ENCODE measurements around the gene ADD3.
"Not testable (repeated sequence)": the region's sequence is repeated elsewhere in the genome, so short reads cannot be mapped to it uniquely, and the experiment has no call there.

ADD3 gene

DNA sequence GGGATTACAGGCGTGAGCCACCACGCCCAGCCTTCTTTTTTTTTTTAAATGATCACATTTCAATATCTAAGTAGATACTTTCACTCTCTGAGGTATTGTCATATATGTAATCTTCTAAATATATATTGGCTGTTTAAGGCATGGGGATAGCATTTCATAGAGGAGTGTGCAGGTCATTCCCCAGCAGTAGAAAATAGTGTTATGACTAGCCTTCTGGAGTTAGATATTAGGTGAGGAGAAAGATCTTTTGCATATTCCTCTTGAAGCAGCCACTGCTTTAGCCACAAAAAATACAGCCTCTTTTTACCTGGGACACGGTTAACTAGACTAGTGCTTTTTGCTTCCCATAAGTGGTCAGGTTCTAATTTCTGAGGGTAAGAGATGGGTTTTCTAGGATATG, 28.9 kb downstream of the ADD3 start:
- DNase-seq = no peak

DNA sequence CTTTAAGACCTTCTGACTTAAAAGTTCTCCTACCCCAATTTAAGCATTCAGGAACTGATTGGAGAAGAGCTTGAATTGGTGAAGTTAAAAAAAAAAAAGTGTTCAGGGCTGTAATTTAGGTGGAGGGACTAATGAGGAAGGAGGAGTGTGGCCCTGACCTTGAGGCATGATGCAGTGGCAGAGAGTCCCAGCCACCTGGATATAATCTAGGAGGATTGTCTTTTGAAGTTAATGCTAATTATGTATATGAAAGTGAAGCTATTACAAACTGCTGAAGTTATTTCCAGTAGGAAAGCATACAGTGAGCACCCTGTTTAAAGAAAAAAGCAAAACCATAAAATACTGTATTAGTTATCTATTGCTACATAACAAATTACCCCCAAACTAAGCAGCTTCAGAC, 31.5 kb downstream of the ADD3 start:
- DNase-seq = no peak

DNA sequence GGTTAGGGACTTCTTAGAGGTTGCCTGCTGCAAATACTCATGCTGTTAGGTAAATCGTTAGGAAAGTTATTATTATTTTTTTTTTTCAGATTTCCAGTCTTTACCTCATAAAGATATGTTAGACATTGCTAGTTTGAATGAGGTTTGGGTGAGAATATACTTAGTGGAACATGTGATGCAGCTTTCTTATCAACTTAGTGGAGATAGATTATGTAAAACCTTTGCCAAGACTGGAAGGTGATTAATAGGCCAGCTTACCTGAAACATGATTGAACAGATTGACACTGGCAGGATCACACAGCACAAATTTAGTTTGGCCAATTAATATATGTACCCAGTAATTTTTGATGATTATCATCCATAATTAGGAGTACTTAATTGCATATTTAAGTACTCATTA, 32.3 kb downstream of the ADD3 start:
- no peak for DNase-seq

DNA sequence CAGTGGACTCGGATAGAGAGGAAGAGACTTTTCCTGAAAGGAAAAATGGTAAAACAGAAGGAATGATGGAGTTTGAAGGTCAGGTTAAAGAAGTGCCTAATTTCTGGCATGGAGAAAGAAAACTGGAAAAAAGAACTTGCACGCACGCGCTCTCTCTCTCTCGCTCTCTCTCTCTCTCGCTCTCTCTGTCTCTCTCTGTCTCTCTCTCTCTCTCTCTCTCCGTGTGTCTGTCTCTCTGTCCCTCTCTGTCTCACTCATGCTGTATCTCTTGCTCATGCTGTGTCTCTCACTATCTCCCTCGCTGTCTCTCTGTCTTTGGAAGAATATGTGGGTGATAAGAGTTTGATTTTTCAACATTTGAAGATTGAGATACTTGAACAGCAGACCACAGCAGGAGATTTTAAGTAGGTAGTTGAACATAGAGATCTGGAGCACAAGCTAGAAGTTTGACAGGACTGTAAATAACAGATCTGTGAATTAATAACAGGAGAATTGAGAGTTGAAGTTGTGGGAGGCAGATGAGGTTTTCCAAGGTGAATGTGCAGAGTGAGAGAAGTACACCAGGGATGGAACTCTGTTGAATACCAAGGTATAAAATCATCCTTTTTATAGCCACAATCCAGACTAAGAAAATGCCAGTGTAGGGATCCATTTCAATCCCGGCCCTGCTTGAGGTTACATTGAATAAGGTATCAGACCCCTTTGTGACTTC, 33.1 kb downstream of the ADD3 start:
- DNase-seq = no peak

DNA sequence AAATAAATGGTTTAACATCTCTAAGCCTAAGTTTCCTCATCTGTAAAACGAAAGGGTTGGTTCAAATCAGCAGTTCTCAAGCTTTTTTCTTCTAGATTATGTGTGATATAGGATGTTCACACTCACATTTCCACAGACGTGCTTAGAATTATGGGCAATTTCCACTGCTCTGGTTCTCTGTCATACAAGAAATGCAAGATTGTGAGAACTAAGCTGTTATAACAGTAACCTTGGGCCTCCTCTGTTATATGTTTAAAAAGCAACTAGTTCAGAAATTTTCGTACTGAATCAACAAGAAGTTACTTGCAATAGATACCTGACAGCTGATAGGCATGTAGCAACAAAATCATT, 33.7 kb downstream of the ADD3 start:
- no peak for DNase-seq

DNA sequence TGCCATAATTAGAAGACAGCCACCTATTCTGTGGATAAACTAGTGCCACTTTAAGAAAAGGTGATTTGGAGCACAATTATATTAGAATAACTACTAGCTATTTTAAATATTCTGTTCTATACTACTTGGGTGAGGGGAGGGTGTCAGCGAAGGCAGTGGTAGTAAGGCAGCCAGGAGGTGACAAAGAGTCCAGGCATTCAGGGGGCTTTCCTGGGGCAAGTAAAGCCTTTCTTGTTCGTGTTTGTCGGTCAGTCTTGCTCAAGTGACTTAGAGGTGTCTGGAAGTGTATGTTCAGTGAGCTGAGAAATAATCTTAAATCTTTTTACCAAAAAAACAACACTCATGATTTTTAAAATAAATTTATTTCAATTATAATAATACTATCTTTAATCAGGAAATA, 34.4 kb downstream of the ADD3 start:
- no peak for DNase-seq

DNA sequence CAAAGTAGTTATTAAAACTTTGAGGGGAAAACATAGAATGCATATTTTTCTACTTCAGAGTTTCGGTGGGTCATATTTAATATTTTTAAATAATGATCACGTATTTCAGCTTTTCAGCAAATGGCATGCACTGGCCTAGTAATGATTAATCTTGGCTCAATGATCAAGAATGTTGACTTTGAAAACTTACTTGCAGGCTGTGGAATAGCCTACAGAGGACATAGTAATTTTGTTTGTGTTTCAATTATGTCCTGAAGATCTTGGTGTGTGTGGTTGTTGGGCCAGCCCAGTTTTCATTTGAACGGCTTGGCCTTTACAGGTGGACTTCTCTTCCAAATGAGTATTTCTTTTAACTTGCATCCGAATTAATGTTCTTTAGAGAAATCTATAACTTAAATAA, 35.1 kb downstream of the ADD3 start:
- DNase-seq = no peak

DNA sequence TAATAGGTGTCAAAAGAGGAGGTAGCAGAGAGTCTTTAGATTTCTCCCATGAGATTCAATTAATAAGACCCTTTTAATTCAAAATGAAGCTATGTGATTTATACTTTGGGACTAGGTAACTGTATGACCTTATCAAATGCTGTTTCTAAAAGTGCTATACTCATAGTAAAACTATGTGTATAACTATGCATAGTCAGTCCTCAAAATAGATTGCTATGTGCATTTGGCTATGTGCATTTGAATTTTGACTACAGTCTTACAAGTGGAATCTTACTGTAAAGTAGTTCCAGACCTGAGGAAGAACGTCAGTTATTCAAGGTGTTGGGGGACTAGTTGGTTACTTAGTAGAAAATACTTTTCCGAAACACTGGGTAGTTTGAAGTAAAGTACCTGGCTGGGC, 36.9 kb downstream of the ADD3 start:
- no peak for DNase-seq

DNA sequence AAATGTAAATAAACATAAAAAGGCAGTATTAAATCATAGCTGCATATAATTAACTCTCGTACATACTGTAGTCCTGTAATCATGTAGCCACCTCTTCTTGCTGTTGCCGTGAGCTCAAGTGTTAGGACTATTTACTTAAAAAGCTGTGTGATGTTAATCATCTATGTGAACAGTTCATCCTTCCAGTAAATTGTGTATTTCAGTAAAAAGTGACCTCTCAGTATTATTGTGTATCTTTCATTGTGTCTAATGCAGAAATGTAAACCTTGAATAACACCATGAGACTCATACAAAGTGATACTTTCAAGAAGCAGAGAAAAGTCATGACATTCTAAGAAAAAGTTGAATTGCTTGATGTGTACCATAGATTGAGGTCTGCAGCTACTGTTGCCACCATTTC, 38.0 kb downstream of the ADD3 start:
- DNase-seq = no peak

DNA sequence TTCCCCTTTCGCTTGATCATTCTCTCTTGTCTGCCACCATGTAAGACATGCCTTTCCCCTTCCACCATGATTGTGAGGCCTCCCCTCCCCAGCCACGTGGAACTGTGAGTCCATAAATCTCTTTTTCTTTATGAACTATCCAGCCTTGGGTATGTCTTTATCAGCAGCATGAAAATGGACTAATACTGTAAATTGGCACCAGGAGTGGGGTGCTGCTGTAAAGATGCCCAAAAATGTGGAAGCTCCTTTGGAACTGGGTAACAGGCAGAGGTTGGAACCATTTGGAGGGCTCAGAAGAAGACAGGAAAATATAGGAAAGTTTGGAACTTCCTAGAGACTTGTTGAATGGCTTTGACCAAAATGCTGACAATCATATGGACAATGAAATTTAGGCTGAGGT, 40.4 kb downstream of the ADD3 start:
- DNase-seq = not testable (repeated sequence)

DNA sequence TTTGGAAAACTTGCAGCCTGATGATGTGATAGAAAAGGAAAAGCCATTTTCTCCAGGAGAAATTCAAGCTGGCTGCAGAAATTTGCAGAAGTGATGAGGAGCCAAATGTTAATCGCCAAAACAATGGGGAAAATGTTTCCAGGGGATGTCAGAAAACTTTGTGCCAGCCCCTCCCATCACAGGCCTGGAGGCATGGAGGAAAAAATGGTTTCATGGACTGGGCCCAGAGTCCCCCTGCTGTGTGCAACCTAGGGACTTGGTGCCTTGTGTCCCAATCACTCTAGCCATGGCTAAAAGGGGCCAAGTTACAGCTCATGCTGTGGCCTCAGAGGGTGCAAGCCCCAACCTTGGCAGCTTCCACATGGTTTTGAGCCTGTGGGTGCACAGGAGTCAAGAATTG, 41.0 kb downstream of the ADD3 start:
- no peak for DNase-seq

DNA sequence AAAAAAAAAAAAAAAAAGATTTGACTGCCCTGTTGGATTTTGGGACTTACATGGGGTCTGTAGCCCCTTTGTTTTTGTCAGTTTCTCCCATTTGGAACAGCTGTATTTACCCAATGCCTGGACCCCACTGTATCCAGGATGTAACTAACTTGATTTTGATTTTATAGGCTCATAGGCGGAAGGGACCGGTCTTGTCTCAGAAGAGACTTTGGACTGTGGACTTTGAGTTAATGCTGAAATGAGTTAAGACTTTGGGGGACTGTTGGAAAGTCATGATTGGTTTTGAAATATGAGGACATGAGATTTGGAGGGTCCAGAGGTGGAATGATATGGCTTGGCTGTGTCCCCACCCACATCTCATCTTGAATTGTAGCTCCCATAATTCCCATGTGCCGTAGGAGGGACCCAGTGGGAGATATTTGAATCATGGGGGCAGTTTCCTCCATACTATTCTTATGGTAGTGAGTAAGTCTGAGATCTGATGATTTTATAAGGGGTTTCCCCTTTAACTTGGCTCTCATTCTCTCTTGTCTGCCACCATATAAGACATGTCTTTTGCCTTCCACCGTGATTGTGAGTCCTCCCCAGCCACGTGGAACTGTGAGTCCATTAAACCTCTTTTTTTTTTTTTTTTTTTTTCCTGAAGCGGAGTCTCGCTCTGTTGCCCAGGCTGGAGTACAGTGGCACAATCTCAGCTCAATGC, 42.3 kb downstream of the ADD3 start:
- DNase-seq = not testable (repeated sequence)

DNA sequence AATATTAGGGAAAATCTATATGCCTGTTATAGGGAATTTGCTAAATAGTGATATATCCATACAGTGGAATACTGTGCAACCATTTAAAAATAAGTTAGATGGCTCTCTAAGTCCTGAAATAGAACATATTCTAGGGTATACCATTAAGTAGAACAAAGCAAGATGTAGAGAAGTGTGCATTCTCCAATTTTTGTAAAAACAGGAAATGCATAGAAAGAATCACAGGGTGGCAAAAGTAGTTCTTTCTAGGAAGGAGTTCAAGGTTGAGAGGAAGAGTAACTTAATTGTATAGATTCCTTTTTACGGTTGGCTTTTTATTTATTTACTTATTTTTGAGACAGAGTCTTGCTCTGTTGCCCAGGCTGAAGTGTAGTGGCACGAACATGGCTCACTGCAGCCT, 43.7 kb downstream of the ADD3 start:
- DNase-seq = no peak

DNA sequence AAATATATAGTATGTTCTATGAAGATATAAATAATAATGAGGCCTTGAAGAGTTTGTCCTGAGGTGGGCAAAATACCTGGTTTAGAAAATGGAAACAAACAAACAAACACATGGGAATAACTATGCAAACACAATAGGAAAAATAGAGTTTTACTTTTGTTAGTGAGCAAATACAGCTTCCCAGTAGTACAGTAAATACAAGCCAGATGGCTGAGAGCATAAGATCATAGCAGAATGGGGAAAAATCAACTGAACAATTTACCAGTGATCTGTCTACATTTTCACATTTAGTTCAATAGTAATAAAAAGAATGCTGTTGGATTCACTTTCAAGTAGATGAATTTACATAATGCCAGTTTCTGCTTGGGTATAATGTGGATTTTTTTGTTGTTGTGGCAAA, 45.1 kb downstream of the ADD3 start:
- no peak for DNase-seq

DNA sequence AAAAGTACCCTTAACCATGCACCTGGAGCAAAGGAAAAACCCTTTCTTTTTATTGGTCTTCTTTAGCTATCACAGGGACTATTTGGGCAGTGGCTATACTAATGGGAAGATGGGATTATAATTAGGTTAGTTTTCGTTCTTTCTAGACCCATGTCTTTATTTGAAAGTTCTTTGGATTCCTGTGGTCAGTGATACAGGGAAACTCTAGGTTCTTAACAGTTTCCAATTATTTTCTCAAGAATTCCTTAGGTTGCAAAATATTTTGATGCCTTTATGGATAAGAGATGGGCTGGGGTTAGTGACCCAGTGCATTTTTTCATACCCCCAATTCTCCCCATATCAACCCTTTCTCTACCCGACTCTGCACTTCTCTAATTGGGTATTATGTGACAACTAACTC, 49.0 kb downstream of the ADD3 start:
- no peak for DNase-seq

DNA sequence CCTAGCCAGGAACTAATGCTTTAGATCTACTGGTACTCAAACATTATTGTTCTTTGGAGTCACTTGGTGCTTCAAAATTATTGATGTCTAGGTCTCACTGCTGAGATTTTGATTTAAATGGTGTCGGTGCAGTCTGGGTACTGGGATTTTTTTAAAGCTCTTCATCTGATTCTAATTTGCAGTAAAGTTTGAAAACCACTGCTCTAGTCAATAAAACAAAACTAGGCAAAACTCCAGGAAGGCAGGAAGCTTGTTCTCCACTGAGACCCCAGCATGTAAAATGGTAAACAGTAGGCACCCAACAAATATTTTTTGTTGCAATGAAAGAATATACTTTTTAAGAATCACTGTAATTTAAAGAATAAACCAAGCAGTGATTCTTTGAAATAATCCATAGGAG, 49.7 kb downstream of the ADD3 start:
- DNase-seq = no peak

DNA sequence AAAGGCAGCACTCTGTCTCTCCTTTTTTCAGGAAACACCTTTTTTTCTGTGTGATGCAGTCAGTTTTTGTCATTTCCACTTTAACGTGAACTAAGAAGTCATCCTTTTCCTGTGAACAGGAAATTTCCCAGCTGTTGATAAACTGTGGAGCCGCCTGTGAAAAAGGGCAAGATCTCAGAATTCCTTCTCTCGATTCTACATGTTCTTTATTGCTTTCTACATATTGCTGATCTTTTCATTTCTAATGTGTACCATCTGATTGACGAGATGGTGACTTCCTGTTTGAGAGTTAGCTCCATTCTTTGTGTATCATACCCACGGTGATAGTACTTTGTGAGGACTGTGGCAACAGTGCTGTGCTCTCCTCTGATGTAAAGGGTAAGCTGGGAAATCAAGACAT, 50.4 kb downstream of the ADD3 start:
- DNase-seq = no peak

DNA sequence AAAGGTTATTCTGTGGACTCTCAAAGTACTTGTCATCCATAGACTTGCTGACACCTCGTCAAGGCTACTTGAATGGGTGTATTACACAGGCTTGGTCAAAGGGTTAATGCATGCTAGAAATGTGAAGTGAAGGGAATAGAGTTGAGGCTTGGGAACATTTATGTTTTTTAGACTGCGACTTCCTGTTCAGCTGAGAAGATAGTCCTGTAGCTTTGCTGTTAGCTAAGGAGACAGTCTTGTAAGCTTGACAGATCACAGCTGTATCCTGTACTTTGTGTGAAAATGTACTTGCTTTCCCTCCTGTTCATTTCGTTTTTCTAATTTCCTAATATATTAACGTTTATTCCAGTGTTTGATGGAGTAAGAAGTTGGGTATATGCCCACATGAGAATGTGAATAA, 52.1 kb downstream of the ADD3 start:
- DNase-seq = no peak

DNA sequence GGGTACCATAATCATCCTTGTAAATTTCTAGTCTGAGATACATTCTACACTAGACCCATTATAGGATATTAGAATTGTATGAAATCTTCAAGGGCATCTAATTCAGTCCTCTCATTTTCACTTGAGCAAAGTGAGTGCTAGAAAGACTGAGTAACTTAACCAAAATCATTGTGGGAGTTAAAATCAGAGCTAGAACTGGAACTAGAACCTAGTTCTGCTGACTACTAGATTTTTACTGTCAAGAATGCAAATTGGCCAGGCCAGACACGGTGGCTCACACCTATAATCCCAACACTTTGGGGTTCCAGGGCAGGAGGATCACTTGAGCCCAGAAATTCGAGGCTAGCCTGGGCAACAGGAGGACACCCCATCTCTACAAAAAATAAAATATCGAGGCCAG, 53.9 kb downstream of the ADD3 start:
- no peak for DNase-seq

DNA sequence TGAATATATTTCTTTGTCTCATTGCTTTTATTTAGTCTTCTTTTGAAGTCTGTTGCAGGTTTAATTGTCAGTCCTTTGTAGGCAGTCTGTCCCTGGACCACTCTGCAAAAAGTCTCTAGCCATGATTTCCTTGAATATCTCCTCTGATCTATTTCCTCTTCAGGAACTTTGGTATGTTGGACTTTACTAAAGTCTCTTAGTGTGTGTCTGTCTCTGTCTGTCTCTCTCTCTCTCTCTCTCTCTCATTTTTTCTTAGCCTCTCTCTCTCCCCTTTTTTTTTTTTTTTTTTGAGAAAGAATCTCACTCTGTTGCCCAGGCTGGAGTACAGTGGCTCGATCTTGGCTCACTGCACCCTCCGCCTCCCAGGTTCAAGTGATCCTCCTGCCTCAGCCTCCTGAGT, 57.5 kb downstream of the ADD3 start:
- no peak for DNase-seq

DNA sequence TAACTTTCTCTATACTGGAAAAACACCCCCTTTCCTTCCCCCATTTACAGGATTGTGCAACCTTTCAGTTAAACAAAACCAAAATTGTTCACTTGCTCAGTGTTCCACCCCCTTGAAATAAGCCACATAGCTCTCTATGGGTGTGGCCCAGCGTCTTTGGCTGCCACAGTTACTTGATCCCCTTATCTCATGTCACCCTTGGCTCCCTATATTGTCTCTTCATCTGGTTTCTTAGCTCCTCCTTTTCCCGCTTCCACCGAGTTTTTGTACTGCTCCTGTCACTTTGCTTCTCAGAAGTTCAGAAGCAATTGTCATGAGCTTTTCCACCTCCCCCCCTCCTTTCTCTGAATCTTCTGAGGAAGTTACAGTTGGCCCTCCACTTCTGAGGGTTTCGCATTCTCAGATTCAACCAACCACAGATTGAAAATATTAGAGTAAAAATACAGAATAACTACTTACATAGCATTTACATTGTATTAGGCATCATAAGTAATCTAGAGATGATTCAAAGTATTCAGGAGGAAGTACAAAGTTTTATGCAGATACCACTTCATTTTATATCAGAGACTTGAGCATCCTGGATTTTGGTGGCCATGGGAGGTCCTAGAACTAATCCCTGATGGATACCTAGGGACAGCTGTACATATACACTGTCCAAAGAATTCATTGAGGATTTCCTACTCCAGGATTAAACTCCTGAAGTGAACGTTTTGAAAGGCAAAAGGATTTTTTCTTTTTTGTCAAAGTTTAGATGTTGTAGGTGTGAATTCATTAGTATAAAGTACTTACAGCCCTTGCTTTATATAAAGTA, 60.4 kb downstream of the ADD3 start:
- no peak for DNase-seq

DNA sequence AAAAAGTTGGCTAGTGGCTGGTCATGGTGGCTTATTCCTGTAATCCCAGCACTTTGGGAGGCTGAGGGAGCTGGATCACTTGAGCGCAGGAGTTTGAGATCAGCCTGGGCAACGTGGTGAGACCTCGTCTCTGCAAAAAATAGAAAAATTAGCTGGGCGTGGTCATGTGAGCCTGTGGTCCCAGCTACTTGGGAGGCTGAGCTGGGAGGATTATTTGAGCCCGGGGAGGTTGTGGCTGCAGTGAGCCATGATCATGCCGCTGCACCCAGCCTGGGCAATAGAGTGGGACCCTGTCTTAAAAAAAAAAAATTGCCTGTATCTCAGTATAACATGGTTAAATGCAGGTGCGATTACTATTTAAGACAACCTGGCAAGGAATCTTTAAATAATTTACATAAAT, 61.0 kb downstream of the ADD3 start:
- DNase-seq = no peak

DNA sequence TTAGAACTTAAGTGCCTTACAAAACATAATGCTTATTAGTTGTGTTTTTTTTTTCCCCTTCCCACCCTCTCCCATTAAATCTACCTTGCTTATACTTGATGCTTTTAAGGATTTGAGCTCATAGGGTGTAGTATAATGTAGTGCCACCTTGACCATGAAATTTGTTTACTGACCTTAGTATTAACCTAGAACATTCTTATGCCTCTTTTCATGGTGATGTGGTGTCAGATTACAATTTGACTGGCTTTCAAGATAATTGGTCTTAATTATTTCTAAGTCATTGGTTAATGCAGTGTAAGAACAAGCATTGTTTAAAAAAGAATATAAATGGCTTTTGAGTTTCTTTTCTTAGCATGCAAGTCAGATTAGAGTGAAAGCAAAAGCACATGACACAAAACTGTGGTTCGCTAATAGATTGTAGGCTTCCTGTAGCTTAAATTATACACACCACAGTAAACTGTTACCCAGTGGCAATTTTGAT, 61.8 kb downstream of the ADD3 start:
- DNase-seq = no peak

DNA sequence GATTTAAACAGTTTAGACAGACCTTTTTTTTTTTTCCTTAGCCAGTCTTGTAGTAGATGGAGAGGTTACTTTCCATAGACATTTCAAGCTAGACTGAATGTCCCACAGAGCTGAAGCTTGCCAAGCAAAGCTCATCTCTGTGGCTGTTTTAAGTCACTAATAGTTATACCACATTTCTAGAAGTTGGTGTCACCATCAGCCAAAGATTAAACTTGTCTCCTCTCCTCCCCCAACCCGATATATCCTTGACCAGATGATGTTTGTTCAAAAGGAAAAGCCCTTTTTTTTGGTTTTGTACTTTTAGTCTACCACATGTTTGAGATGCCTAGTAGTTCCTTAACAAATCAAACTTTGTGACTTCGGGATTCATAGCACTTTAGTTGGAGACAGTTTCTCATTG, 66.1 kb downstream of the ADD3 start:
- no peak for DNase-seq
